GM19025 (cell line): ENCODE results near the gene MED13L.

ENCODE experiments used
- ATAC-seq: cut with Tn5 transposase; IDR thresholded peaks from one replicate; pipeline ENCODE4 v1.9.1; 2021; ENCODE audit warnings: mild to moderate bottlenecking, low read depth, moderate library complexity; ENCODE audit not compliant: unreplicated experiment

The MED13L gene

GRCh38 chr12:116188581-116188980 lies 88.9 kb downstream of the MED13L start:
- ATAC-seq, result no peak

GRCh38 chr12:116187151-116187511 lies 90.4 kb downstream of the MED13L start:
- no peak for ATAC-seq

- ATAC-seq, result no peak
These were observed 90.9 kb downstream of the MED13L start for GRCh38 chr12:116186482-116187150.

GRCh38 chr12:116184763-116185162 lies 92.7 kb downstream of the MED13L start:
- no peak for ATAC-seq

- no peak for ATAC-seq
These were observed 93.8 kb downstream of the MED13L start for GRCh38 chr12:116183741-116184141.

- ATAC-seq, result no peak
These were observed 95.0 kb downstream of the MED13L start for GRCh38 chr12:116182359-116183063.

- no peak for ATAC-seq
These were observed 97.0 kb downstream of the MED13L start for GRCh38 chr12:116180448-116180847.

GRCh38 chr12:116179384-116179783 lies 98.1 kb downstream of the MED13L start:
- no peak for ATAC-seq

- no peak for ATAC-seq
These were observed 100.5 kb downstream of the MED13L start for GRCh38 chr12:116177017-116177416.

GRCh38 chr12:116174904-116175303 lies 102.6 kb downstream of the MED13L start:
- ATAC-seq, result no peak

- ATAC-seq, result no peak
These were observed 103.5 kb downstream of the MED13L start for GRCh38 chr12:116174006-116174405.

- no peak for ATAC-seq
These were observed 105.2 kb downstream of the MED13L start for GRCh38 chr12:116172224-116172849.

GRCh38 chr12:116171549-116171948 lies 105.9 kb downstream of the MED13L start:
- no peak for ATAC-seq

- no peak for ATAC-seq
These were observed 108.4 kb downstream of the MED13L start for GRCh38 chr12:116169071-116169470.

GRCh38 chr12:116166306-116166705 lies 111.2 kb downstream of the MED13L start:
- no peak for ATAC-seq

GRCh38 chr12:116165036-116165425 lies 112.5 kb downstream of the MED13L start:
- no peak for ATAC-seq

- no peak for ATAC-seq
These were observed 113.0 kb downstream of the MED13L start for GRCh38 chr12:116164250-116165035.

GRCh38 chr12:116162071-116162470 lies 115.4 kb downstream of the MED13L start:
- ATAC-seq, result no peak

- ATAC-seq, result no peak
These were observed 115.9 kb downstream of the MED13L start for GRCh38 chr12:116161588-116161987.

- no peak for ATAC-seq
These were observed 116.5 kb downstream of the MED13L start for GRCh38 chr12:116160883-116161458.

- no peak for ATAC-seq
These were observed 117.3 kb downstream of the MED13L start for GRCh38 chr12:116160231-116160630.
